NB4 (cell line): Measurements from ENCODE around the gene HCFC1.

Experiments
- CTCF ChIP-seq: IDR thresholded peaks from one replicate; pipeline ENCODE4 v1.5.1; 2012; ENCODE audit warnings: low read depth, low read length
- MAX ChIP-seq: IDR thresholded peaks from 2 replicates; pipeline ENCODE4 v1.6.1; 2011; ENCODE audit warnings: low read depth, low read length
- POLR2A ChIP-seq: IDR thresholded peaks from 2 replicates; pipeline ENCODE4 v1.6.1; 2011; ENCODE audit warnings: mild to moderate bottlenecking; ENCODE audit not compliant: insufficient read length; ENCODE audit errors: extremely low read depth

- TF ChIP-seq CTCF (no peak), MAX (no peak), POLR2A (no peak)
These were observed 10.3 kb downstream of the HCFC1 start for GRCh38 chrX:153961292-153961691.
